ENCODE measurements around the gene PBOV1.

PBOV1 gene

DNA sequence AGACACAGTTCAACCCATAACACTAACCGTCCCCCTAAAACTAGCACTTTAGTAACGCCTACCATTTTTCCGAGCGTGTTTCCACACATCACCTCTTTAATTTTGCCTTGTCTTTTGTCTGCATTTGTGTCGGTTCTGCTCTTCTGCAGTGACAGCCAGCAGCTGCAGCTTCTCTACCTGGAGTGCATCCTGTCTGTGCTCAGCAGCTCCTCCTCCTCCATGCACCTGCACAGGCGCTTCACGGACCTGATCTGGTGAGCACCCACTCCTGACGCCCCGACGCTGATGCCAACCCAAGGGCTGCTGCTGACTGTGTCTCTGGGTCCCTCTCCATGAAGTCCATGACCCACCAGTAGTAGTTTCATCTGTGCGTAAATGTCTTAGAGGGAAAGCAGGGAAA, 35.4 kb upstream of the PBOV1 start:
- TF ChIP-seq, protein P1, sequence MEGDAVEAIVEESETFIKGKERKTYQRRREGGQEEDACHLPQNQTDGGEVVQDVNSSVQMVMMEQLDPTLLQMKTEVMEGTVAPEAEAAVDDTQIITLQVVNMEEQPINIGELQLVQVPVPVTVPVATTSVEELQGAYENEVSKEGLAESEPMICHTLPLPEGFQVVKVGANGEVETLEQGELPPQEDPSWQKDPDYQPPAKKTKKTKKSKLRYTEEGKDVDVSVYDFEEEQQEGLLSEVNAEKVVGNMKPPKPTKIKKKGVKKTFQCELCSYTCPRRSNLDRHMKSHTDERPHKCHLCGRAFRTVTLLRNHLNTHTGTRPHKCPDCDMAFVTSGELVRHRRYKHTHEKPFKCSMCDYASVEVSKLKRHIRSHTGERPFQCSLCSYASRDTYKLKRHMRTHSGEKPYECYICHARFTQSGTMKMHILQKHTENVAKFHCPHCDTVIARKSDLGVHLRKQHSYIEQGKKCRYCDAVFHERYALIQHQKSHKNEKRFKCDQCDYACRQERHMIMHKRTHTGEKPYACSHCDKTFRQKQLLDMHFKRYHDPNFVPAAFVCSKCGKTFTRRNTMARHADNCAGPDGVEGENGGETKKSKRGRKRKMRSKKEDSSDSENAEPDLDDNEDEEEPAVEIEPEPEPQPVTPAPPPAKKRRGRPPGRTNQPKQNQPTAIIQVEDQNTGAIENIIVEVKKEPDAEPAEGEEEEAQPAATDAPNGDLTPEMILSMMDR (IDR thresholded peaks at IDR 0.05; ENCODE audit: insufficient read depth, low read length, poor library complexity, severe bottlenecking): no peak
- H3K79me2 ChIP-seq (ENCODE audit: insufficient read depth, low read length): no peaks in the 10 kb centered on the region
- no peak overlapping the region for H3K4me2 ChIP-seq (ENCODE audit: low read depth, low read length, poor library complexity, severe bottlenecking)
- no peaks in the 10 kb centered on the region for H3F3A ChIP-seq (ENCODE audit: insufficient read depth)
- no peaks in the 10 kb centered on the region for H4K20me1 ChIP-seq (ENCODE audit: low read depth, low read length)
- no peak overlapping the region for H3K4me3 ChIP-seq (ENCODE audit: insufficient read depth, low read length, poor library complexity, severe bottlenecking)
- H3K9ac ChIP-seq (ENCODE audit: low read length): no peak overlapping the region
- no peaks in the 10 kb centered on the region for H3K9me3 ChIP-seq (ENCODE audit: insufficient read depth, low read length)
- H3K27me3 ChIP-seq (ENCODE audit: low read length): no peaks in the 10 kb centered on the region
- no peaks in the 10 kb centered on the region for H3K36me3 ChIP-seq (ENCODE audit: low read length)
- no peak overlapping the region for H2AFZ ChIP-seq (ENCODE audit: low read depth, low read length, severe bottlenecking)
- H3K9me2 ChIP-seq (replicated peaks; ENCODE audit: insufficient read depth, low read length): no peaks in the 10 kb centered on the region
- no peak overlapping the region for H3K27ac ChIP-seq (ENCODE audit: low read depth, low read length)

DNA sequence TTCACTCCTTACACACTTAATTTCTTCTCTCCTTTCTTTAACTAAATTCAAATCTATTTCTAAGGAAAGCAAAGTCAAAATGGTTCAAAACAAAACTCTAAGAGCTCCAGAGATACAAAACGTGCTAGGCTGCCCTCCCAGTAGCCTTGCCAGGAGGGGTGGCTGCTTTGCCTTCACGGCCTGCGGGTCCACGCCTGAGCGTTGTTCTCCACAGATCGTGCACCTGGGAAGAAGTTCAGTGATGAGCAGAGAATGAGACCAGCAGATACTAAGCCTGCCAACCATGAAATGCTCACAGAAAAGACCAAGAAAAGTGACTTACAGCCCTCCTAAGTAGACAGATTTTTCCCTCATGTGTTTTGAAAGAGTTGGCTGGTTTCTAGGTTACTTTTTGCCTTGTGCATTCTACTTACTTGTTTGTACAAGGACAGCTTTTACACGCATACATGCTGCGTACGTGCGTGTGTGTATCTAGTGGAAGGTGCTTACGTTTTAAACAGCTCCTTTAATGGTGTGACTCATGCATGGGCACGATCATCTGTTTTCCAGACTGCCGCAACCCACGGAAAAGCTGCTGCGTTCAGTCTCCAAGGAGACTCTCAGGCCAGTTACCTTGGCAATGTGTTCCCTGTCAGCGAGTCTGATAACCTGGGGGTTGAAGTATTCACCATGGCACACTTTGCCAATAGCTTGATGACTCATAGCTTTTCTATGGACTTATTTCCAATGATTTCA, 32.4 kb upstream of the PBOV1 start:
- no peaks in the 10 kb centered on the region for H3K36me3 ChIP-seq (ENCODE audit: low read length)
- no peak overlapping the region for H3K4me3 ChIP-seq (ENCODE audit: insufficient read depth, low read length, poor library complexity, severe bottlenecking)
- no peaks in the 10 kb centered on the region for H3K79me2 ChIP-seq (ENCODE audit: insufficient read depth, low read length)
- no peaks in the 10 kb centered on the region for H4K20me1 ChIP-seq (ENCODE audit: low read depth, low read length)
- TF ChIP-seq, protein P1 (IDR thresholded peaks at IDR 0.05; ENCODE audit: insufficient read depth, low read length, poor library complexity, severe bottlenecking): no peak
- no peak overlapping the region for H3K9ac ChIP-seq (ENCODE audit: low read length)
- H3K9me3 ChIP-seq (ENCODE audit: insufficient read depth, low read length): no peaks in the 10 kb centered on the region
- H3K27ac ChIP-seq (ENCODE audit: low read depth, low read length): no peak overlapping the region
- H3F3A ChIP-seq (ENCODE audit: insufficient read depth): no peaks in the 10 kb centered on the region
- H3K9me2 ChIP-seq (replicated peaks; ENCODE audit: insufficient read depth, low read length): no peaks in the 10 kb centered on the region
- no peak overlapping the region for H2AFZ ChIP-seq (ENCODE audit: low read depth, low read length, severe bottlenecking)
- H3K27me3 ChIP-seq (ENCODE audit: low read length): no peaks in the 10 kb centered on the region
- H3K4me2 ChIP-seq (ENCODE audit: low read depth, low read length, poor library complexity, severe bottlenecking): no peak overlapping the region

DNA sequence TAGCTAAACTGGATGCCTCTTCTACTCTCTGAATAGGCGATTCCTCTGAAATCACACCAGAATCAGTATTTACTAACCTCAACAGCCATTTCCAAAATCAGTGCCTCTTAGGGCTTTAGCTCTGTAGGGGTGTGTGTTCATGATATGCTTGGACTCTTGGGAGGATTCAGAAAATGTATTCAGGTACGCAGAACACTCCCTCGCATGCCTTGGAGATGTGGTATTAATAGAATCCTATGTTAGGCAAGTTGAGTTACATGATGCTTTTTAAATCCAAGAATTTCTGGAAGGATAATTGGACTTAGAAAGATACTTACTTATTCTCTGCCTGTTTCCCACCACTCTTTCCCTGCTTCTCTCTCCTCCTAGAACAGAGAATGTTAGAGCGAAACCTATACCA, 31.8 kb upstream of the PBOV1 start:
- no peak overlapping the region for H3K4me2 ChIP-seq (ENCODE audit: low read depth, low read length, poor library complexity, severe bottlenecking)
- H3K79me2 ChIP-seq (ENCODE audit: insufficient read depth, low read length): no peaks in the 10 kb centered on the region
- H3K36me3 ChIP-seq (ENCODE audit: low read length): no peaks in the 10 kb centered on the region
- no peak overlapping the region for H3K9ac ChIP-seq (ENCODE audit: low read length)
- H3K9me2 ChIP-seq (replicated peaks; ENCODE audit: insufficient read depth, low read length): no peaks in the 10 kb centered on the region
- no peak overlapping the region for H3K27ac ChIP-seq (ENCODE audit: low read depth, low read length)
- H2AFZ ChIP-seq (ENCODE audit: low read depth, low read length, severe bottlenecking): no peak overlapping the region
- H4K20me1 ChIP-seq (ENCODE audit: low read depth, low read length): no peaks in the 10 kb centered on the region
- H3K4me3 ChIP-seq (ENCODE audit: insufficient read depth, low read length, poor library complexity, severe bottlenecking): no peak overlapping the region
- no peaks in the 10 kb centered on the region for H3F3A ChIP-seq (ENCODE audit: insufficient read depth)
- TF ChIP-seq, protein P1 (IDR thresholded peaks at IDR 0.05; ENCODE audit: insufficient read depth, low read length, poor library complexity, severe bottlenecking): no peak
- TF ChIP-seq EZH2phosphoT487 (conservative IDR thresholded peaks at IDR 0.05; ENCODE audit: low read length): no peak
- no peaks in the 10 kb centered on the region for H3K9me3 ChIP-seq (ENCODE audit: insufficient read depth, low read length)
- H3K27me3 ChIP-seq (ENCODE audit: low read length): no peaks in the 10 kb centered on the region
